Right lobe of liver (tissue), 6 donors: Measurements from ENCODE around the gene SLC7A11. TPM values are rescaled to one million over a fixed set of nuclear protein-coding genes. Genes with fewer than 3 reads are reported as not detected.

Experiments used
- ATAC-seq, 4 donors: fragments of 200-7000 bp; cut with Tn5 transposase; one replicate each; pipeline ENCODE4 v1.9.1; 2020; ENCODE audit warnings: mild to moderate bottlenecking in 4 of 4, moderate library complexity in 4 of 4
- DNase-seq, 3 donors: peaks; one replicate each; pipeline ENCODE4 v3.0.0-alpha.2; 2020
- H3K27ac ChIP-seq, 3 donors: fragments of 200-600 bp; one replicate each; pipeline ENCODE4 v1.8.0; 2022
- H3K27me3 ChIP-seq, 2 donors: fragments of 200-600 bp; one replicate each; pipeline ENCODE4 v1.8.0; 2022
- H3K36me3 ChIP-seq, 4 donors: fragments of 200-600 bp; sonication (generic) in 1 of 4; one replicate each; pipeline versions ENCODE4 v1.5.1 to v1.8.0; 2017 to 2022; ENCODE audit warnings: control low read depth in 1 of 4
- H3K4me1 ChIP-seq, 4 donors: fragments of 200-600 bp; sonication (generic) in 1 of 4; one replicate each; pipeline versions ENCODE4 v1.5.1 to v1.8.0; 2017 to 2022; ENCODE audit warnings: control low read depth in 1 of 4
- H3K4me3 ChIP-seq, 3 donors: fragments of 200-600 bp; one replicate each; pipeline ENCODE4 v1.8.0; 2022
- H3K9me3 ChIP-seq, 4 donors: fragments of 200-600 bp; sonication (generic) in 1 of 4; one replicate each; pipeline versions ENCODE4 v1.5.1 to v1.8.0; 2017 to 2022; ENCODE audit warnings: control low read depth in 1 of 4
- POLR2A ChIP-seq: fragments of 450-650 bp; IDR thresholded peaks from one replicate; pipeline ENCODE4 v1.6.1; 2017; ENCODE audit warnings: antibody characterized with exemption, mild to moderate bottlenecking
- WGBS: methylation state at CpG from one replicate; pipeline ENCODE4 v1.1.6; 2018; ENCODE audit warnings: low coverage, low lambda C conversion rate; ENCODE audit not compliant: insufficient coverage; ENCODE audit errors: missing lambda C conversion rate; 5-methylcytosine and 5-hydroxymethylcytosine counted together
- intact Hi-C, 2 donors: fragments of 100-400 bp; cut with DNase I; formaldehyde crosslinking; loops; one replicate each; pipeline versions ENCODE4 v1.11.2 to v1.14.1; 2022
- total RNA-seq, 6 experiments: library from RNA; depleted of rRNA in 2 of 6; stranded (reverse); fragments of >200 nt in 2 of 6; fragmentation: NEBNext Ultra II Directional in 3 of 6; extraction: Animal tissue kit (Norgen Biotek cat#: 25700) in 3 of 6; gene quantifications; one replicate each; pipeline versions ENCODE4 v1.1.0 to v1.2.4, GENCODE V29; 2016 to 2023
- TF ChIP-seq, protein P1 (sequence below), 4 donors: fragments of 200-600 bp in 3 of 4; fragments of 450-650 bp in 1 of 4; IDR thresholded peaks; one replicate each; pipeline versions ENCODE4 v1.5.1 to v1.8.0; 2016 to 2022; ENCODE audit warnings: antibody characterized with exemption in 4 of 4, mild to moderate bottlenecking in 2 of 4
- donor health status: DM: no; HTN: yes; CAD: no.
- donor health status: DM: no; HTN: no; CAD: no.
- donor health status: DM: no; HTN: no; CAD: no.
- donor health status: DM: no; HTN: yes; CAD: no.
- donor health status: DM: no; HTN: yes; CAD: no.

SLC7A11 gene
- total RNA-seq, 6 experiments from 2014 or later, result 0.02 to 1.8 (median 0.35) TPM; not detected in 1

DNA sequence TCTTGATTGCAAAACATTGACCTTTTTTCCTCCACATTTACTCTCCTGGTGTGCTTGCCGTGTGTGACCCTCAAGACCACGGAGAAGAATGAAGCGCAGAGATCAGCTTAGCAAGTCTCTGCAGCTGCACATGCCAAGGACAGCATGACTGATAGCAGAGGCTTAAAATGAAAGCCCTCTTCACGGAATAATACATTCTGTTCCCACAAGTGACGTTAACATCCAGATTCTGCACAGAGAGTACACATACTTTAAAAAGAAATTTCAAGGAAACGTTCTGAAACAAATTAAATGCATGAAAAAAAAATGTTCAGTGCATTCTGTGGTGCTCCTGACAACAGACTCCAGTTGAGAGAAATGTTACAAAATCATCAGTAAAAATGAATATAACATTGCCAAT lies 60.9 kb downstream of the SLC7A11 start:
- DNase-seq (no peak), ATAC-seq (peak in 3 of 4 donors; percentile 30 to 66 (median 39))
- TF ChIP-seq, protein P1, sequence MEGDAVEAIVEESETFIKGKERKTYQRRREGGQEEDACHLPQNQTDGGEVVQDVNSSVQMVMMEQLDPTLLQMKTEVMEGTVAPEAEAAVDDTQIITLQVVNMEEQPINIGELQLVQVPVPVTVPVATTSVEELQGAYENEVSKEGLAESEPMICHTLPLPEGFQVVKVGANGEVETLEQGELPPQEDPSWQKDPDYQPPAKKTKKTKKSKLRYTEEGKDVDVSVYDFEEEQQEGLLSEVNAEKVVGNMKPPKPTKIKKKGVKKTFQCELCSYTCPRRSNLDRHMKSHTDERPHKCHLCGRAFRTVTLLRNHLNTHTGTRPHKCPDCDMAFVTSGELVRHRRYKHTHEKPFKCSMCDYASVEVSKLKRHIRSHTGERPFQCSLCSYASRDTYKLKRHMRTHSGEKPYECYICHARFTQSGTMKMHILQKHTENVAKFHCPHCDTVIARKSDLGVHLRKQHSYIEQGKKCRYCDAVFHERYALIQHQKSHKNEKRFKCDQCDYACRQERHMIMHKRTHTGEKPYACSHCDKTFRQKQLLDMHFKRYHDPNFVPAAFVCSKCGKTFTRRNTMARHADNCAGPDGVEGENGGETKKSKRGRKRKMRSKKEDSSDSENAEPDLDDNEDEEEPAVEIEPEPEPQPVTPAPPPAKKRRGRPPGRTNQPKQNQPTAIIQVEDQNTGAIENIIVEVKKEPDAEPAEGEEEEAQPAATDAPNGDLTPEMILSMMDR (IDR thresholded peaks at IDR 0.05), result no peak
- no peak for TF ChIP-seq POLR2A
- no peak overlapping the region for H3K27ac ChIP-seq
- no peaks in the 10 kb centered on the region for H3K36me3 ChIP-seq
- H3K4me1 ChIP-seq, result peaks cover 0 to 4% (median 0%) of the 10 kb centered on the region in 4 donors
- intact Hi-C loops, result loop anchor here in 1 of 2 donors (10.0 kb wide), 1 partner anchor 146 kb away; no protein-coding TSS in a partner anchor
- no peaks in the 10 kb centered on the region for H3K27me3 ChIP-seq
- H3K4me3 ChIP-seq, result no peak overlapping the region
- H3K9me3 ChIP-seq, result no peaks in the 10 kb centered on the region
- WGBS, result 35% methylated on average over 6 of the region's 6 CpGs

DNA sequence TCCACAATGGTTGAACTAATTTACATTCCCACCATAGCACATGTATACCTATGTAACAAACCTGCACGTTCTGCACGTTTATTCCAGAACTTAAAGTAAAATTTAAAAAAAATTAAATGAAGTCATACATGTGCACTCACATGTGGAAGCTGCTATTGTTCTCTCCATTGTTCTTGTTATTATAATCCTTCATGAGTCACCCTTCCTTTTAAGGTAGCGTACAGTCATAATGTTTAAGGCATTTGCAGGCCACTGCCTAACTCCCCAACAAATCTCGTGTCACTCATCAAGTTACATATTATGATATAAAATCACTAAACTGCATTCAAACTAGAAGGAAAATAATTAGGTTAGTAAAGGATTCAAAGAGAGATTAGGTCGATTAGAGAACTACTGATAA lies 63.6 kb downstream of the SLC7A11 start:
- Histone ChIP-seq H3K4me1 (peaks cover 0 to 4% (median 0%) of the 10 kb centered on the region in 4 donors), H3K36me3 (no peaks in the 10 kb centered on the region), H3K27me3 (no peaks in the 10 kb centered on the region), H3K27ac (no peak overlapping the region), H3K4me3 (no peak overlapping the region), H3K9me3 (no peaks in the 10 kb centered on the region)
- 70% methylated on average over 5 of the region's 5 CpGs for WGBS
- DNase-seq (no peak), ATAC-seq (no peak)
- intact Hi-C loops, result no loop called here
- TF ChIP-seq POLR2A, result no peak
- TF ChIP-seq, protein P1 (IDR thresholded peaks at IDR 0.05), result no peak

DNA sequence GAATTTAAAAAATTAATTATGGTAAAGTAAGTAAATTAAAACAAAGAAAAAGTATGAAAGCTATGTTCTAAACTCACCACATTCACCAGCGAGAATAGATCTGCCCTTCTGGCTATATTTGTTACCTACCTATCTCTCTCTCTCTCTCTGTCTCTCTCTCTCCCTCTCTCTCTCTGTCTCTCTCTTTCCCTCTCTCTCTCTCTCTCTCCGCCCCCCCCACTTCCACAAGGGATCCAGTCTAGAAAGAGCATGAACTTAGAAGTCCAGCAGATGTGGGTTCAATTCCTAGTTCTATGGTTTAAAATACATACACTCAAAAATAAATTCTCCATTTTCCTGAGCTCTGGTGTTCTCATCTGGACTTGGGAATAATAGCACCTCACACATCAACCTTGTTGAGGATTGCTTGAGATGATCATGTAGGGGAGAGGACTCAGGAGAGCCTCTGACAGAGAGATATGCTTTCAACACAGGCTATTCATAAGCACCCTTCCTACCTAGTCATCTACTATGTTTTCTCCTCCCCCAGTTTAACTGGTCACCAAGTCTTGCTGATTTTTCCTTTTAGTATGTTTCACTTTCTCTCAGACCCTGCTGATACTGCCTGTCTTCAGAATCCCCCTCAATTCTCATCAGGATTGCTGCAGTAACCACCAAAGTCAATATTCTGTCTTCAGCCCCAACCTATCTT lies 64.7 kb downstream of the SLC7A11 start:
- Histone ChIP-seq H3K36me3 (no peaks in the 10 kb centered on the region), H3K4me1 (peaks cover 0 to 4% (median 0%) of the 10 kb centered on the region in 4 donors), H3K27me3 (no peaks in the 10 kb centered on the region), H3K9me3 (no peaks in the 10 kb centered on the region), H3K4me3 (no peak overlapping the region), H3K27ac (no peak overlapping the region)
- 60% methylated on average over 2 of the region's 2 CpGs for WGBS
- no peak for DNase-seq
- intact Hi-C loops, result no loop called here
- no peak for TF ChIP-seq POLR2A
- no peak for ATAC-seq

DNA sequence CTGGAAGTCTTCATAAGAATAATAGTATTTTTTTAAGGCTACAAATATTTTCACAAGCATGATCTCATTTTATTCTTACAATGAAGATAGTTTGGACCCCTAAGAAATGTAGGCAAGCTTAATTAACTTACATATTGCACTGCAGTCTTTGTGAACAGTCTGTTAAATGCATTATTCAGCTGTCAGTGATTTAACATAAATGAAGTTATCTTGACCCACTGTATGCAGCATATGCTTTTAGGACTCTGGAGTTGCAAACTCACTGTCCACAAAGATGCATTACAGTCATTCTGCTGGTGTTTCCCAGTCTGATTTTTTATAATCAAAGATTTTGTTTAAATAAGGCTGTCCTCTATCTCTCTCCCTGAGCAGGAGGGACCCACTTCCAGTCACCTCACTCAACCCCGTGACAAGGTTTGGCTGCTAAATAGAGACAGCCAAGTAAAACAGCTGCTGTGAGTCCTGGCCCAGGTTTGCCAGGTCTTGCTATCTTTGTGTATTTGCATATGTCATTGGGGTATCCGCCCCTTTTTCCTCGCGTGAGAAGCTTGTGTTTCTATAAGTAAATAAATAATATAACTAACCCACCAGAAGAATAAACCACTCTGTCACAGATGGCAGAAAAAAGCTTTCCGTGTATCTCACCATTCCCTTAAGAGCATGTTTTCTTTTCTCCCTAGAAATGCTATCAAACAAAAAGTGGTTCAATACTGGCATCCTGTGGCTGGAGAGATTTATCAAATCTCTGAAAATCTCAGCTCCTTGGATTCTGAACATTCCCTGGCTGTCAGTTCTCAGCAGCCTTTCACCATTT lies 67.0 kb downstream of the SLC7A11 start:
- intact Hi-C loops, result no loop called here
- Histone ChIP-seq H3K4me3 (peak overlapping the region in 1 of 3 donors; percentile 15), H3K9me3 (no peaks in the 10 kb centered on the region), H3K4me1 (no peaks in the 10 kb centered on the region), H3K27me3 (no peaks in the 10 kb centered on the region), H3K27ac (no peak overlapping the region), H3K36me3 (no peaks in the 10 kb centered on the region)
- 27% methylated on average over 5 of the region's 5 CpGs for WGBS
- DNase-seq (peak in 2 of 3 donors; percentile 21 to 54), ATAC-seq (peak; percentile 78 to 91 (median 84))
- TF ChIP-seq POLR2A, result no peak
- TF ChIP-seq, protein P1 (IDR thresholded peaks at IDR 0.05), result peak in 1 of 4 donors; percentile 26

DNA sequence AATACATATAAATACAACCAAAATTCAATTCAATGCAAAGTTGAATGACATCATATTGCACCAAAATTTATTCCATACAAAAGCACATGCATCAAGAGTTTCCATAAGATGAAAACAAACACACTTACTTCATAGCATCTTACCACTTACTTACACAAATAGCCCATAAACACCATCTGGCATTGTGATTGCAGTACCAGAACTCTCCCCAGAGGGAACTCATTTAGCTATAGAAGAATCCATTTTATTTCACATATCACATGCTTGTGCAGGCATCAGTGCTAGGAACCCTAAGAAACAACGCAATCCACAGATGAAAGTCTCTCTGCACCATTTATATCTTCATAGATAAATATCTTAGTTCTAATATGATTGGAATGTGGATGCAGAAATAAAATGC lies 77.9 kb downstream of the SLC7A11 start:
- no peaks in the 10 kb centered on the region for H3K9me3 ChIP-seq
- no peaks in the 10 kb centered on the region for H3K36me3 ChIP-seq
- intact Hi-C loops, result no loop called here
- no peak overlapping the region for H3K27ac ChIP-seq
- WGBS, result 85% methylated on average over 1 of the region's 1 CpG
- H3K4me1 ChIP-seq, result no peaks in the 10 kb centered on the region
- H3K4me3 ChIP-seq, result no peak overlapping the region
- no peaks in the 10 kb centered on the region for H3K27me3 ChIP-seq
- TF ChIP-seq, protein P1 (IDR thresholded peaks at IDR 0.05), result no peak
- TF ChIP-seq POLR2A, result no peak
- ATAC-seq (no peak), DNase-seq (no peak)
